GM18520 (cell line): Measurements from ENCODE around the gene A4GALT.
"Not testable (repeated sequence)": the region's sequence is repeated elsewhere in the genome, so short reads cannot be mapped to it uniquely, and the experiment has no call there.

ENCODE experiments used
- ATAC-seq: cut with Tn5 transposase; IDR thresholded peaks from one replicate; pipeline ENCODE4 v1.9.1; 2021; ENCODE audit not compliant: unreplicated experiment

A4GALT gene

GRCh38 chr22:42743501-42743991 is 22.9 kb upstream of the A4GALT start:
- no peak for ATAC-seq

GRCh38 chr22:42742940-42743339 is 22.3 kb upstream of the A4GALT start:
- ATAC-seq, result no peak

GRCh38 chr22:42740320-42740719 is 19.6 kb upstream of the A4GALT start:
- not testable (repeated sequence) for ATAC-seq

- no peak for ATAC-seq
Measured at GRCh38 chr22:42734406-42734805, 13.7 kb upstream of the A4GALT start.

- not testable (repeated sequence) for ATAC-seq
Measured at GRCh38 chr22:42733394-42733793, 12.7 kb upstream of the A4GALT start.

GRCh38 chr22:42732081-42732480 is 11.4 kb upstream of the A4GALT start:
- ATAC-seq, result no peak

GRCh38 chr22:42726811-42727210 is 6.1 kb upstream of the A4GALT start:
- no peak for ATAC-seq

GRCh38 chr22:42725606-42726355 is 5.1 kb upstream of the A4GALT start:
- ATAC-seq, result no peak

GRCh38 chr22:42724062-42724461 is 3.4 kb upstream of the A4GALT start:
- ATAC-seq, result no peak

GRCh38 chr22:42721045-42721434 is 370 bp upstream of the A4GALT start:
- ATAC-seq, result no peak

GRCh38 chr22:42719656-42720262 is 911 bp downstream of the A4GALT start:
- no peak for ATAC-seq

GRCh38 chr22:42719133-42719532 is 1.5 kb downstream of the A4GALT start:
- ATAC-seq, result no peak

- ATAC-seq, result peak; percentile 14
Measured at GRCh38 chr22:42717197-42717928, 3.3 kb downstream of the A4GALT start.

GRCh38 chr22:42716649-42717127 is 4.0 kb downstream of the A4GALT start:
- ATAC-seq, result peak; percentile 28

- ATAC-seq, result peak; percentile 34
Measured at GRCh38 chr22:42716221-42716620, 4.4 kb downstream of the A4GALT start.

- no peak for ATAC-seq
Measured at GRCh38 chr22:42714768-42715390, 5.8 kb downstream of the A4GALT start.

- ATAC-seq, result no peak
Measured at GRCh38 chr22:42714308-42714707, 6.4 kb downstream of the A4GALT start.

- no peak for ATAC-seq
Measured at GRCh38 chr22:42711895-42712837, 8.5 kb downstream of the A4GALT start.

GRCh38 chr22:42711281-42711731 is 9.4 kb downstream of the A4GALT start:
- no peak for ATAC-seq

GRCh38 chr22:42708417-42708816 is 12.3 kb downstream of the A4GALT start:
- ATAC-seq, result no peak
